ENCODE measurements around the gene TEC.

TEC gene

GRCh38 chr4:48093991-48094416, 175.6 kb downstream of the TEC start:
- in situ Hi-C loops (cut with MboI; ENCODE audit: low sequenced_read_pairs): no loop called here

GRCh38 chr4:48090621-48091020, 179.0 kb downstream of the TEC start:
- in situ Hi-C loops (cut with MboI; ENCODE audit: low sequenced_read_pairs): no loop called here

GRCh38 chr4:48085821-48086589, 183.6 kb downstream of the TEC start:
- in situ Hi-C loops (cut with MboI; ENCODE audit: low sequenced_read_pairs): no loop called here
